ENCODE measurements around the gene TDRD15. TPM values are rescaled to one million over a fixed set of nuclear protein-coding genes. Genes with fewer than 3 reads are reported as not detected.

TDRD15 gene
- under 1 TPM in 1 of 4 donors, not detected in 3; 0.01 TPM for polyA plus RNA-seq
- long read RNA-seq, donor 1 = 0 reads
- long read RNA-seq, donor 2 = 0 reads
- long read RNA-seq, donor 3 = 0 reads
- long read RNA-seq, donor 4 = 0 reads
- long read RNA-seq, donor 5 = 0 reads
- long read RNA-seq, donor 6 = 0 reads
- long read RNA-seq, donor 7 = 0 reads
- long read RNA-seq, donor 8 = 0 reads
- long read RNA-seq, donor 9 = 0 reads
- long read RNA-seq, donor 10 = 0 reads

- FAIRE-seq = no peak
- DNase-seq = no peak
Observed at GRCh38 chr2:21123473-21124393, at the start of gene TDRD15. TDRD15 (plus strand) TSS chr2:21123968; CDS start chr2:21137468, 13,500 bp downstream.

DNA sequence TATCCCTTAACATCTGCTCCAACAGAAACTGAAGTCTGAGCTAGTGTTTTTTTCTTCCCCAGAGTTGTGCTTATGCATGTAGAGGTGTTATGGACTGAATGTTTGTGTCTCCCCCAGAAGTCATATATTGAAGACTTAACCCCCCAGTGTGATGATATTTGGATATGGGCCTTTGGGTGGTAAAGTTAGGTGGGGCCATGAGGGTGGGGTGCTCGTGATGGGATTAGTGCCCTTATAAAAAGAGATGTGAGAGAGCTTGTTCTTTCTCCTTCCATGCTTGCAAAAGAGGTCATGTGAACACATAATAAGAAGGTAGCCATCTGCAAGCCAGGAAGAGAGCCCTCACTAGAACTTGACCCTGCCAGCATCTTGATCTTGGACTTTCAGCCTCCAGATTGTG, 45.5 kb upstream of the TDRD15 start:
- FAIRE-seq (no peak), DNase-seq (no peak)
- Histone ChIP-seq H3K4me1 (ENCODE audit: control insufficient read depth in 3 of 3, insufficient read depth in 2 of 3, low read depth in 1 of 3, low read length in 2 of 3) (no peaks in the 10 kb centered on the region), H3K27ac (ENCODE audit: low read depth in 1 of 3, low read length in 2 of 3) (no peak overlapping the region), H3K4me3 (ENCODE audit: low read depth in 1 of 3, low read length in 3 of 3) (no peak overlapping the region), H3K9me3 (ENCODE audit: control insufficient read depth in 2 of 2, insufficient read depth in 1 of 2, low read depth in 1 of 2, low read length in 1 of 2) (peaks cover 0 to 5% of the 10 kb centered on the region in 2 donors), H3K27me3 (ENCODE audit: control insufficient read depth in 3 of 3, insufficient read depth in 3 of 3, low read length in 3 of 3) (no peaks in the 10 kb centered on the region), H3K36me3 (ENCODE audit: control insufficient read depth in 3 of 3, insufficient read depth in 2 of 3, low read depth in 1 of 3, low read length in 3 of 3) (no peaks in the 10 kb centered on the region)
- WGBS, 3 donors = 50 to 73% (median 67%) methylated on average over 1 of the region's 1 CpG

More at GRCh38 chr2:21123473-21124393, at the start of gene TDRD15:
- H3K36me3 ChIP-seq (ENCODE audit: control insufficient read depth in 3 of 3, insufficient read depth in 2 of 3, low read depth in 1 of 3, low read length in 3 of 3) = no peaks in the 10 kb centered on the region
- no peaks in the 10 kb centered on the region for H3K27me3 ChIP-seq (ENCODE audit: control insufficient read depth in 3 of 3, insufficient read depth in 3 of 3, low read length in 3 of 3)
- H3K27ac ChIP-seq (ENCODE audit: low read depth in 1 of 3, low read length in 2 of 3) = no peak within 1 kb of the TSS
- H3K4me3 ChIP-seq (ENCODE audit: low read depth in 1 of 3, low read length in 3 of 3) = no peak within 1 kb of the TSS
- no peaks in the 10 kb centered on the region for H3K4me1 ChIP-seq (ENCODE audit: control insufficient read depth in 3 of 3, insufficient read depth in 2 of 3, low read depth in 1 of 3, low read length in 2 of 3)
- H3K9me3 ChIP-seq (ENCODE audit: control insufficient read depth in 2 of 2, insufficient read depth in 1 of 2, low read depth in 1 of 2, low read length in 1 of 2) = no peaks in the 10 kb centered on the region
- WGBS, 3 donors = 93 to 94% (median 93%) methylated on average over 27 of the region's 27 CpGs

DNA sequence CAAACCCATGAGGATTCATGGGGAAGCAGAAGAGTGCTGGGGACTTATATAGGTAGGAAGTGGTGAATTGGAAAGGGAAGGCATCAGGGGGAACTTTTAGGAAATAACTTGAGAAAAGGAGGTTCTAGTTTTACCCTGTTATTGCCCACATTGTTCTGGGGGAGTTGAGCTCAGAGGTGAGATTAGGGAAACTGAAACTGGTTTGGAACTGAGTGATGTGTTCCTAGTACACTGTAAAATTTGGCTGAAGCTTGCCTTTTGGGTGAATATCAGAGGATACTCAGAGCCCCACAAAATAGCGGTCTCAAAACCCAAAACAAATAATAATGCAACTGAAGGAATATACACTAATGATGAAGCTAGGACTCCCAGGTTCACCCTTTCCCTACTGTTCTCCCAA, 40.3 kb upstream of the TDRD15 start:
- no peaks in the 10 kb centered on the region for H3K4me1 ChIP-seq (ENCODE audit: control insufficient read depth in 3 of 3, insufficient read depth in 2 of 3, low read depth in 1 of 3, low read length in 2 of 3)
- H3K36me3 ChIP-seq (ENCODE audit: control insufficient read depth in 3 of 3, insufficient read depth in 2 of 3, low read depth in 1 of 3, low read length in 3 of 3) = no peaks in the 10 kb centered on the region
- H3K27me3 ChIP-seq (ENCODE audit: control insufficient read depth in 3 of 3, insufficient read depth in 3 of 3, low read length in 3 of 3) = no peaks in the 10 kb centered on the region
- FAIRE-seq (no peak), DNase-seq (no peak)
- H3K4me3 ChIP-seq (ENCODE audit: low read depth in 1 of 3, low read length in 3 of 3) = no peak overlapping the region
- peaks cover 0 to 5% of the 10 kb centered on the region in 2 donors for H3K9me3 ChIP-seq (ENCODE audit: control insufficient read depth in 2 of 2, insufficient read depth in 1 of 2, low read depth in 1 of 2, low read length in 1 of 2)
- 89 to 100% (median 91%) methylated on average over 1 of the region's 1 CpG for whole genome bisulfite sequencing, 3 donors
- no peak overlapping the region for H3K27ac ChIP-seq (ENCODE audit: low read depth in 1 of 3, low read length in 2 of 3)

GRCh38 chr2:21084401-21084800, 39.4 kb upstream of the TDRD15 start:
- H3K36me3 ChIP-seq (ENCODE audit: control insufficient read depth in 3 of 3, insufficient read depth in 2 of 3, low read depth in 1 of 3, low read length in 3 of 3) = no peaks in the 10 kb centered on the region
- H3K9me3 ChIP-seq (ENCODE audit: control insufficient read depth in 2 of 2, insufficient read depth in 1 of 2, low read depth in 1 of 2, low read length in 1 of 2) = no peaks in the 10 kb centered on the region
- no peak for FAIRE-seq
- no peaks in the 10 kb centered on the region for H3K27me3 ChIP-seq (ENCODE audit: control insufficient read depth in 3 of 3, insufficient read depth in 3 of 3, low read length in 3 of 3)
- WGBS, 3 donors = 81 to 88% (median 86%) methylated on average over 4 of the region's 4 CpGs
- no peak for DNase-seq
- no peak overlapping the region for H3K27ac ChIP-seq (ENCODE audit: low read depth in 1 of 3, low read length in 2 of 3)
- no peaks in the 10 kb centered on the region for H3K4me1 ChIP-seq (ENCODE audit: control insufficient read depth in 3 of 3, insufficient read depth in 2 of 3, low read depth in 1 of 3, low read length in 2 of 3)
- no peak overlapping the region for H3K4me3 ChIP-seq (ENCODE audit: low read depth in 1 of 3, low read length in 3 of 3)

- peaks cover 0 to 28% (median 8%) of the 10 kb centered on the region in 3 donors for H3K4me1 ChIP-seq (ENCODE audit: control insufficient read depth in 3 of 3, insufficient read depth in 2 of 3, low read depth in 1 of 3, low read length in 2 of 3)
- FAIRE-seq = no peak
Observed at GRCh38 chr2:21092308-21092869, 31.4 kb upstream of the TDRD15 start.

DNA sequence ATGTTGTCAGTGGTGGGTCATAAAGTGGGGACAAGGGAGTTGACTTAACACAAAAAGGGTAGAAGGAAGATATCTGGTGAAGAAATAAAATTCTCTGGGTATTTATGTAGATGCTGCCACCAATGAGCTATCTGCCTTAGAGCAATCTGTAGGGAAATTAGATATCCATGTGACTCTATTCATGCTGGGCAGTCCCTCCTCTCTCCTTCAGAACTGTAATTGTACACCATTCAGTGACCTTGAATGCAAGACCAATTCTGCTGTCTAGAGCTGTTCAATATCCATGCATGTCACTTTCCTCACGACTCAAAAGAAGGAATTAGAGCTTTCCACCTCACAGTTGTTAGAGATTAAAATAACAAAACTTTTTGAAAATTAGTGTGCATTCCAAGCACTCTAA, 28.6 kb upstream of the TDRD15 start:
- Histone ChIP-seq H3K4me1 (ENCODE audit: control insufficient read depth in 3 of 3, insufficient read depth in 2 of 3, low read depth in 1 of 3, low read length in 2 of 3) (peaks cover 0 to 47% (median 12%) of the 10 kb centered on the region in 3 donors), H3K4me3 (ENCODE audit: low read depth in 1 of 3, low read length in 3 of 3) (no peak overlapping the region), H3K36me3 (ENCODE audit: control insufficient read depth in 3 of 3, insufficient read depth in 2 of 3, low read depth in 1 of 3, low read length in 3 of 3) (no peaks in the 10 kb centered on the region), H3K27me3 (ENCODE audit: control insufficient read depth in 3 of 3, insufficient read depth in 3 of 3, low read length in 3 of 3) (no peaks in the 10 kb centered on the region), H3K27ac (ENCODE audit: low read depth in 1 of 3, low read length in 2 of 3) (peak overlapping the region in 2 of 3 donors; percentile 20 to 88), H3K9me3 (ENCODE audit: control insufficient read depth in 2 of 2, insufficient read depth in 1 of 2, low read depth in 1 of 2, low read length in 1 of 2) (no peaks in the 10 kb centered on the region)
- DNase-seq (no peak), FAIRE-seq (no peak)
- 44 to 63% (median 59%) methylated on average over 1 of the region's 1 CpG for WGBS, 3 donors

More at GRCh38 chr2:21092308-21092869, 31.4 kb upstream of the TDRD15 start:
- DNase-seq = peak; percentile 48 to 73
- Histone ChIP-seq H3K27me3 (ENCODE audit: control insufficient read depth in 3 of 3, insufficient read depth in 3 of 3, low read length in 3 of 3) (no peaks in the 10 kb centered on the region), H3K4me3 (ENCODE audit: low read depth in 1 of 3, low read length in 3 of 3) (no peak overlapping the region), H3K9me3 (ENCODE audit: control insufficient read depth in 2 of 2, insufficient read depth in 1 of 2, low read depth in 1 of 2, low read length in 1 of 2) (no peaks in the 10 kb centered on the region), H3K36me3 (ENCODE audit: control insufficient read depth in 3 of 3, insufficient read depth in 2 of 3, low read depth in 1 of 3, low read length in 3 of 3) (no peaks in the 10 kb centered on the region), H3K27ac (ENCODE audit: low read depth in 1 of 3, low read length in 2 of 3) (peak overlapping the region in 2 of 3 donors; percentile 41 to 63)
- WGBS, 3 donors = 21 to 54% (median 31%) methylated on average over 3 of the region's 3 CpGs

DNA sequence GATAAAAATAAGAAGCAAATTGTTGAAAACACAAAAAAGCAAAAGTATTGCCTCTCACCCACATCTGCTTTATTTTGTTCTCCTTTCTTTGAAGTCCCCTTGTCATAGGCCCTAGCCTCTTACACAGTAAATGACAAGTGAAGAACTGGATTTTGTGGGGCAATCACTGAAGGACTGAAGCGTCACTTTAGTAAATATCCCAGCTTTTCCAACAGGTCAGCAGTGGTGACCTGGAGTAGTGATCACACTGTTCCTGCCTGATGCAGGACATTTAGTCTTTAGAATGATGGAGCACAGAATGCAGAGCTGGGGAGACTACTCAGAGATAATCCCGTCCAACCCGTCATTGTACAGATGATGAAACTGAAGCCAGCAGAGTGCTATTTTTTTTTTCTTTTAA, 28.1 kb upstream of the TDRD15 start:
- Histone ChIP-seq H3K9me3 (ENCODE audit: control insufficient read depth in 2 of 2, insufficient read depth in 1 of 2, low read depth in 1 of 2, low read length in 1 of 2) (no peaks in the 10 kb centered on the region), H3K4me3 (ENCODE audit: low read depth in 1 of 3, low read length in 3 of 3) (no peak overlapping the region), H3K27ac (ENCODE audit: low read depth in 1 of 3, low read length in 2 of 3) (peak overlapping the region in 1 of 3 donors; percentile 88), H3K27me3 (ENCODE audit: control insufficient read depth in 3 of 3, insufficient read depth in 3 of 3, low read length in 3 of 3) (no peaks in the 10 kb centered on the region), H3K4me1 (ENCODE audit: control insufficient read depth in 3 of 3, insufficient read depth in 2 of 3, low read depth in 1 of 3, low read length in 2 of 3) (peaks cover 0 to 47% (median 12%) of the 10 kb centered on the region in 3 donors), H3K36me3 (ENCODE audit: control insufficient read depth in 3 of 3, insufficient read depth in 2 of 3, low read depth in 1 of 3, low read length in 3 of 3) (no peaks in the 10 kb centered on the region)
- 89 to 93% (median 91%) methylated on average over 3 of the region's 3 CpGs for WGBS, 3 donors
- DNase-seq = peak in 1 of 2 donors; percentile 14
- no peak for FAIRE-seq

DNA sequence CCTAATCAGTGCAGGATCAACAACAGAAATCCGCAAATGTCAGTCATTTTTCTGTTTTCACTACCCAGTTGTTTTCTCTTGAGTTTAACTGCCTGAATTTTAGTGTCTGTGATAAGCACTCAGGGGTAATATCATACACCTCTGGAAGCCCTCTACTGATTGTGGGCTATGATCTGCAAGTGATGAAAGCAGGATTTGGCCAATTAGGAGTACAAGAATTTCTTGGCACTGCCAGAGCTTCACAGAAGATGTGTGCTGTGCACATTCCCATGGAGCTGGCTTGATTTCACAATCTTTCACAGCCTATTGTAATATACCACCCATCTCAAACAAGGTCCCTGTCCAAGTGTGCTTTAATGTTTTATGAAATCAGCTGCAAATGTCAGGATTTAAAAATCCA, 27.3 kb upstream of the TDRD15 start:
- DNase-seq (peak; percentile 25 to 56), FAIRE-seq (no peak)
- WGBS, 3 donors = 72 to 88% (median 82%) methylated on average over 1 of the region's 1 CpG
- Histone ChIP-seq H3K36me3 (ENCODE audit: control insufficient read depth in 3 of 3, insufficient read depth in 2 of 3, low read depth in 1 of 3, low read length in 3 of 3) (no peaks in the 10 kb centered on the region), H3K27ac (ENCODE audit: low read depth in 1 of 3, low read length in 2 of 3) (peak overlapping the region in 1 of 3 donors; percentile 88), H3K4me3 (ENCODE audit: low read depth in 1 of 3, low read length in 3 of 3) (no peak overlapping the region), H3K4me1 (ENCODE audit: control insufficient read depth in 3 of 3, insufficient read depth in 2 of 3, low read depth in 1 of 3, low read length in 2 of 3) (peaks cover 0 to 47% (median 12%) of the 10 kb centered on the region in 3 donors), H3K27me3 (ENCODE audit: control insufficient read depth in 3 of 3, insufficient read depth in 3 of 3, low read length in 3 of 3) (no peaks in the 10 kb centered on the region), H3K9me3 (ENCODE audit: control insufficient read depth in 2 of 2, insufficient read depth in 1 of 2, low read depth in 1 of 2, low read length in 1 of 2) (no peaks in the 10 kb centered on the region)

All from small intestine (tissue), 16 donors.